ENCODE data around the gene CHRNG. TPM values are rescaled to one million over a fixed set of nuclear protein-coding genes. Genes with fewer than 3 reads are reported as not detected.
A peak's percentile ranks its signal among the peaks of the same experiment; 100 is the strongest.

Gene CHRNG
- total RNA-seq, 1 experiment from 2014 or later = 5.5 TPM

DNA sequence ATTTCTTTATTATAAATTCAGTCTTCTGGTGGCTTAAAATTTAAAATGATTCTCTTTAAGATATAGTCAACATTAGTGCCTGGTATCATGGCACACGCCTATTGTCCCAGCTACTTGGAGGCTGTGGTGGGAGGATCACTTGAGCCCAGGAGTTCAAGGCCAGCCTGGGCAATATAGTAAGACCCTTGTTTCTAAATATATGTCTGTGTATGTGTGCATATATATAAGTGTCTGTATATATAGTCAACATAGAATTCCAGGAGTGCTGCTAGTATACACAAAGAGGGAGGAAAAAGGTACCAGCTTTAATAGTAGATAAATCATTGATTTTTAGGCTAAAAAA, 35.9 kb downstream of the CHRNG start:
- no peak for DNase-seq (ENCODE audit: low read depth)

DNA sequence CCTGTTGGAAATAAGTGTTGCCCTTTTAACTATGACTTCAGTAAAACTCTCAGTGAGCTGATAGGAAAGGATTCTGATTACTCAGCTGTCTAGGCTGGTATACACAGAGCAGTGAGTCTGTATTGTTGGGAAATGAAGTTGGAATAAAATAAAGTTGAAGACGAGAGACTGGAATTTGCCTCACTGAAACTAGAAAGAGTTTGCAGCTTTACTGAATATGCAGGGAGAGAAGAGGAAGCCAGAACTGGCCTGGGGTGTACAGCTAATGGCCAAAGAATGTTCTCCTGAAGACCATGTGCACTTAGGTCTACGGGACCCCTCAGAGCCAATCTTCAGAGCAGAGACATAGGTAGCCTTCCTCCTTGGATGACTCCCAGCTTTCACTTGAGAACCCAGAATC, 37.5 kb downstream of the CHRNG start:
- DNase-seq (ENCODE audit: low read depth) = peak; percentile 24

DNA sequence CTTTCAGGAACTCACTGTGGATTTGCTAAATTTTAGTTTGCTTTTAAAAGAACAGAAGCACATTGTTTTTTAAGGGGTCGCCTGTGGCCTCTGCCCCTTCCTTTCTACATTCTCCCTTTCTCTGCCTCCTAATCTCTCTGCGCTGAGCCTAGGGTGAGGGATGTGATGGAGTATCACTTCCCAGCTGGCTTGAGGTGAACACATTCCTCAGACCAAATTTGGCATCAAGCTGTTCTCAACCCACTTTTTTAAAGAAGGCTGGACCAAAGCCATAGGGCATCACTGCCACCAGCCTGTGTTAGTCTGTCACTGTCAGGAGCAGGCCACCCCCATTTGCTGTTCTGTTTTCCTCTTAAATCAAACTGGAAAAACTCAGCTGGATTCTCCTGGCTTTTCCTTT, 38.3 kb downstream of the CHRNG start:
- DNase-seq (ENCODE audit: low read depth) = no peak

DNA sequence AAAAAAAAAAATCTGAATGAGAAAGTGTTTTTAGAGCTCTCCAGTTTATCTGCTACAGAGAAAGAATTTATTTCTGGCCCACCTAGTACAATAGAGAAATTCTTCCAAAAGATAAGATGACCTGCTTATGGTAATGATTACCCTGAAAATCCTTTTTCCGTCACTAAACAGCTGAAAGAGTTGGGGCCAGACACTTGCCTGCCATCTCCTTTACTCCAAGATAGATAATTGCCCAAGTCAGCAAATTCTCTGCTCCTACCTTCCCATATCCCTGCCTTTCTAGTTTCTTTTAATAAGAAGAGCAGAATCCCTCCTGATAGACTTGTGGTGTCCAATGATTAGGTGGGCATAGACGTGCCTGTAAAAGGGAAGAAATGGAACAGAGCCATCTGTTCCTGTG, 39.1 kb downstream of the CHRNG start:
- DNase-seq (ENCODE audit: low read depth) = no peak

DNA sequence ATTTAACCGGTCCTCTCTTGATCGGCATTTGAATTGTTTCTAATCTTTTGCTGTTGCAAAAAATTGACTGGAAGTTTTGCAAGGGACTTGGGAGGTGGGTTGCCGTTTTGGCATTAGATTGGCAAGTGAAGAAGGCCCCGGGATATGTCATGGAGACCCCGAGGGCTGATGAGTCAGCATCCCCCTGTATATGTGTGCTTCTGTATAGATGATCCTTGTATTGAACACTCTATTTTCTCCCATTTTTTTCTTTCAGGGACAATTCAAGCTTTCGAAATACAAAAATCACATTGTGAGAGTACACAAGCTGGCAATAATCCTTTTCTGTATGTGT, 41.1 kb downstream of the CHRNG start:
- no peak for DNase-seq (ENCODE audit: low read depth)

DNA sequence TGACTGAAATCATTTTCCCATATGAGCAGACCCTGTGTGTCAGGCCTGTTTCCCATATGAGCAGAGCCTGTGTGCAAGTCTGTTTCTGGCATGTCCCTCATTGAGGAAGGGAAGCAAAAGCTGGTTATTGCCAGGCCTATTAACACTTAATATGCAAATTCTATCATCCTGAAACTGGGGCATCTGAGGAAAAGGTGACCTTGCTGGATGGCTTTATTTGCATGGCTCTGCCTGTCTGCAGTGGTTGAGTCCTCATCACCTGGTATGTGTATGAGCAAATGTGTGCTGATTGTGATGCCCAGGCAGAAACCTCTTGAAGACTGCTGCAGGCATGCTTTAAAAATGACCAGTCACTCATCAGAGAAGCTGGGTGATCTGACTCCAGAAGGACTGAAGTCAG, 42.2 kb downstream of the CHRNG start:
- no peak for DNase-seq (ENCODE audit: low read depth)

DNA sequence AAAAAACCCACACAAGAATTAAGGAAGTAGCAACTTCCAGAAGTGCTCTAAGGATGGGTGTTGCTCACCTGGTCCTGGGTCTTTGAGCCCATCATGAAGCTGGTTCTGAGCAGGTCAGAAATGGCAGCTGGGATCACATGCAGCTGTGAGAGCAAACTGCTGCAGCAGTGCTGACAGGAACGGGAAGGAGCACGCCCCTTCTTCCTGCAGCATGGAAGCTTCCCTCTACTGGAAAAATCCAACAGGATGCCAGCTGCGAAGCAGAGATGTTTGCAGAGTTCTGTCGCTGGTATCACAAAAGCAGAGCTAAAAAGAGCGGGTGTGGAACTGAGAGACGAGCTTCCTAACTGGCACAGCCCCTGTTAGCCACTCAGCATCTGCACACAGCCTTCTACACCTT, 44.7 kb downstream of the CHRNG start:
- DNase-seq (ENCODE audit: low read depth) = no peak

DNA sequence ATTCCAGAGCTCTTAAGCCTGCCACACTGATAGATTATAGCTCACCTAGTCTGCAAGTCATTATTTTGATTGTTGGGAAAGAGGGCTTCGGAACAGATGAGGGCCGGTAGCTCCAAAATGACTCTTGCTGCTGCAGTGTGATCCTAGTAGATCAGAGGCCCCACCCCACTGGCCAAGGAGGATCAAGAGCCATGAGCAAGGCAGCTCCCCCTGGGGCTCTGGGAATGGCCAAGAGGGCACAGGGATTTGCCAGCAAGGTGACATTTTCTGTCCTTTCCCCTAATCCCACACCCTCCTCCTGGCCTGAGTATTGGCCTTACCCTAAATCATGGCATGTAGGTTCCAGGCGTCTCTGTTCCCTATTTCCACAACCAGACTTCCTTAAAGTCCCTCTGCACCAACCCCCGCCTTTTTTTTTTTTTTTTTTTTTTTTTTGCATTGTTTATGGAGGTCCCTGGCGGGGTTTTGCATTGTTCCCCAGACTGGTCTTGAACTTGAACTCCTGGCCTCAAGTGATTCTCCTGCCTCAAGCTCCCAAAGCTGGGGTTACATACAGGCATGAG, 47.5 kb downstream of the CHRNG start:
- DNase-seq (ENCODE audit: low read depth) = no peak

DNA sequence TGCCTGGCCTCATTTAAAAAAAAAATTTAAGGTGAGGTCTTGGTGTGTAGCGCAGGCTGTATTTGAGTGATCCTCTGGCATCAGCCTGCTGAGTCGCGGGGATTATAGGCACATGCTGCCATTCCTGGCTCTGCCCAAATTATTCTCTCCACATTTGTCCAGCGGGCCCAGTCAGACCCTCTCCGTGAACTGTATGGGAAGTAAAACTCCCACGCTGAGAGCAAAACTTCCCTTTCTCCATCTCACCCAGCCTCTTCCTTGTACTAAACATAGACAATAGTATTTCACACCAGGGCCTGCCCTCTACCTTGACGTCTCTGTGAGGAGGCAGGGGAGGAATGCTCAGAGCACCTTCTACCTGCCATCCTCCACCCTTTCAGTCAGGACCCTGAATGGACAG, 48.0 kb downstream of the CHRNG start:
- no peak for DNase-seq (ENCODE audit: low read depth)

DNA sequence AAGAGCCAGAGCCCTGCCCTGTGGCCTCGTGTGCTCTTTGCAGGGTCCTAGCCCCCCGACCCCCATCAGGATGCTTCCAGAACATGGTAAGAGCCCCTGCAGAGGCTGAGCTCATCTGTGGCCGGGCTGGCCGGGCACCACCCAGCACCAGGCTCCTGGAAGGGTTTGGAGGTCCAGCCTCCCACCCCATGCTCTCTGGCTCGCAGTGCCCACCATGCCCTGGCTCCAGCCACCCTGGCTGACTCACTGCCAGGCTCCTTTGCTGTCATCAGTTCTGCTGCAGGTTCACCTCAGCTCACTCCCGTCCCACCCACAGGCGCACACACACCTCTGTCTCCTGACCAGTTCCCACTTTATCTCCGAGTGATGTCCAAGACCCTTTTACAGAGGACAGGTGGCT, 48.5 kb downstream of the CHRNG start:
- no peak for DNase-seq (ENCODE audit: low read depth)

DNA sequence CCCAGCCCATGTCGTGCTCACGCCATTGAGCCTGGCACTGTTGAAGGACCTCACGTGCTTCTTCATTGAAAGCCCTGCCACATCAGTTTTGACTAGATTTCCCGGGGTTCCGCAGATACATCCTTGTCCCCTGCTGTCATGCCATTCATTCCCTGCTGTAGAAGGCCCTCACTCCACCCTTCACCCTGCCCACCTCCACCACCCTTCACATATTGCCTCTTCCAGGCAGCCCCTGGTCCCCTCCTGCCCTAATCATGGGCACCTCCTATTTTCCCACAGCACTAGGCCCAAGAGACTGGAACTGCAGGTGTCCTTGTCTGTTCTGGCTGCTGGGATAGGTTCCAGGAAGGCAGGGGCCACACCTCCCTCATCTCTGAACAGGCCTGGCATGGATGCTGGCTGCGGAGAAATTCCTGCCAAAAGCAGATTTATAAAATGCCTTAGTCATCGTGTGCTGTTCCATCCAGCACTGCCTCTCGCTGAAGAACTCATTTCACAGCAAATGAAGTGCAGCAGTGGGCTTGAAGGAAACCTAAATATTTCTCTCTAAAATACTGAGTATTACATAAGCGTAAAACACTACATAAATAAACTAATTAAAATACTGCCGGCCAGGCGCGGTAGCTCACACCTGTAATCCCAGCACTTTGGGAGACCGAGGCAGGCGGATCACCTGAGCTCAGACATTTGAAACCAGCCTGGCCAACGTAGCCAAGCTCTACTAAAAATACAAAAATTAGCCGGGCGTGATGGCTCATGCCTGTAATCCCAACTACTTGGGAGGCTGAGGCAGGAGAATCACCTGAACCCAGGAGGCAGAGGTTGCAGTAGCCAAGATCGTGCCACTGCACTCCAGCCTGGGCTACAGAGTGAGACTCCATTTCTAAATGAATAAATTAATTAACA, 49.4 kb downstream of the CHRNG start:
- peak; percentile 78 for DNase-seq (ENCODE audit: low read depth)

DNA sequence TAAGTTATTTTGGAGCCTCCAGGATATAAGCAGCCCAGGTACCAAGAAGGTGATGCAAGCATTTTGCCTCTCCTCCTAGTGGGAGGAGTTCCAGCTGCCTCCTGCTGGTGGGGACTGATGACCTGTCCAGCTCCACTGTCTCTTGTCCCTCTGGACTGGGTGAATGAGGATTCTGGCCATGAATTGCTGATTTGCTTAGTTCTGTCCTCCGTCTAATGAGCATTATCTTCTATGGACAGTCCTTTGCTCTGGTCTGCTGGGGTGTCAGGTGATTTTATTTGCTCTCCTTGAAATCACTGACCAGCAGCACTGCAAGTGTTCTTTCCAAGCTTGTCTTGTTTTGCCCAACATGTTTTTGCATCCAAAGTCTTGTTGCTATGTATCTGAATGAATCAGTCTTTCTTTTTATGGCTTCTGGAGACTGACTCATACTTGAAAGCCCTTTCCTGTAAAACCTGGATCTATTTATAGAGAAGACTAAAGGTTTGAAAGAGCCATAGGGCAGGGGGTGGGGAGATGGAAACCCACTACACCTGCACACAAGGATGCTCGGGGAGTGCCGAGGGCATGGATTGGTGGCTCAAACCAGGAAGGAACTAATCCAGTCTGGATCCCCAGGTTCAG, 53.4 kb downstream of the CHRNG start:
- DNase-seq (ENCODE audit: low read depth) = peak; percentile 78

DNA sequence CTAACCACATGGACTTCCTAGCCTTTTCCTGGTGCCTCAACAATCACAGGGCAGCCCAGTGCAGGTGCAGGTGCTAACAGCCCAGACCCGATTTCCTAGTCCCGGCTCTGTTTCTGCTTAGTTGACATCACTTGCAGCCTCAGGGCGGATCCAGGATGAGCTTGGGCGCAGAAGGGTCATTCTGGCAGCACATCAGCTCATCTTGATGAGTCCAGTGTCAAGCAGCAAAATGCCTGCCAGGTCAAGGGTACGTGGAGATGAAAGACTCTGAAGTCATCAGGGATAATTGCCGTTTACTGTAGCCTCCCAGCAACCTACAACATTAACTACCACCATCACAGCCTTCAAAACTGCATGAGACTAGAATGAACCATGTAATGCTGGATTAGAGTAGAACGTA, 54.5 kb downstream of the CHRNG start:
- DNase-seq (ENCODE audit: low read depth) = no peak

Other genes starting within 250 kb of the CHRNG start
- not detected in 2 replicates for gene ALPP, start 160.9 kb upstream of the CHRNG start, total RNA-seq (2014; rRNA removed)
- not detected in 2 replicates for gene ALPG, start 132.8 kb upstream of the CHRNG start, total RNA-seq (2014; rRNA removed)
- not detected in 2 replicates for gene ALPI, start 83.5 kb upstream of the CHRNG start, total RNA-seq (2014; rRNA removed)
- gene ECEL1, start 51.9 kb upstream of the CHRNG start, total RNA-seq (2014; rRNA removed) = not detected in 2 replicates
- 0.40 and 0.71 TPM in 2 replicates for gene PRSS56, start 19.3 kb upstream of the CHRNG start, total RNA-seq (2014; rRNA removed)
- 1.1 and 7.1 TPM in 2 replicates for gene CHRND, start 13.5 kb upstream of the CHRNG start, total RNA-seq (2014; rRNA removed)
- 5.0 and 5.1 TPM in 2 replicates for gene TIGD1, start 10.9 kb downstream of the CHRNG start, total RNA-seq (2014; rRNA removed)
- 61.4 and 61.8 TPM in 2 replicates for gene EIF4E2, start 11.0 kb downstream of the CHRNG start, total RNA-seq (2014; rRNA removed)
- 0.19 and 0.52 TPM in 2 replicates for gene EFHD1, start 93.9 kb downstream of the CHRNG start, total RNA-seq (2014; rRNA removed)
- 52.5 and 54.8 TPM in 2 replicates for gene GIGYF2, start 157.6 kb downstream of the CHRNG start, total RNA-seq (2014; rRNA removed)
- not detected in 2 replicates for gene KCNJ13, start 236.9 kb downstream of the CHRNG start, total RNA-seq (2014; rRNA removed)

All from LHCN-M2 (cell line).